ENCODE data around the gene TEX28.
"Not testable (repeated sequence)": the region's sequence is repeated elsewhere in the genome, so short reads cannot be mapped to it uniquely, and the experiment has no call there.

TEX28 gene

GRCh38 chrX:154294791-154295574 is at the start of gene TEX28:
TSS of gene TEX28 (minus strand) at chrX:154295124. CDS start at chrX:154292117, 3,007 bp downstream.
- Mint-ChIP-seq H3K36me3 (no peaks in the 10 kb centered on the region), H3K27me3 (no peaks in the 10 kb centered on the region), H3K4me3 (no peak within 1 kb of the TSS), H3K4me1 (ENCODE audit: low read depth) (no peaks in the 10 kb centered on the region), H3K27ac (no peak within 1 kb of the TSS), H3K9me3 (ENCODE audit: low read depth) (no peaks in the 10 kb centered on the region)

DNA sequence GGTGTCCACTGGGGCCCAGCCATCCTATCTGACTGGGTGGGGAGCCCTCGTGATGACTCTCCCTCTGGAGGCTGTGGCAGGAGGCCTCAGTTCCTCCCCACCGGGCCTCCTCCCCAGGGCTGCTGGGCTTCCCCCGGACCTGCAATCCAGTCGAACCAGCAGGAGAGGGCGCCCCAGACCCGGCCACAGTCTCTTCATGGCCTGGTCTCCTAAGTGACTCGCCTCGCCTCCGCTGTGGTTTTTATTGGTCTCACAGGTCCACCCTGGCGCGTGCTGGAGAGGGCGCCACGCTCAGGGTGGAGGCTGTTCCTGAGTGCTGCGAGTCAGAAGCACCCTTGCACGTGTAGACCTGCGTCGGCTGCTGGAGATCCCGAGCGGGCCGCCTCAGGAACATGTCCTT is 48.7 kb upstream of the TEX28 start:
- peaks cover 10% of the 10 kb centered on the region for H3K4me1 Mint-ChIP-seq (ENCODE audit: low read depth)
- H3K36me3 Mint-ChIP-seq, H3K4me3 Mint-ChIP-seq: not testable (repeated sequence)

GRCh38 chrX:154343063-154343462 is 48.1 kb upstream of the TEX28 start:
- not testable (repeated sequence) for H3K4me1 Mint-ChIP-seq (ENCODE audit: low read depth); H3K9me3 Mint-ChIP-seq (ENCODE audit: low read depth); H3K36me3 Mint-ChIP-seq; H3K4me3 Mint-ChIP-seq; H3K27me3 Mint-ChIP-seq; H3K27ac Mint-ChIP-seq

More for the DNA sequence above, 48.7 kb upstream of the TEX28 start:
- not testable (repeated sequence) for H3K9me3 Mint-ChIP-seq (ENCODE audit: low read depth); H3K27ac Mint-ChIP-seq; H3K27me3 Mint-ChIP-seq

DNA sequence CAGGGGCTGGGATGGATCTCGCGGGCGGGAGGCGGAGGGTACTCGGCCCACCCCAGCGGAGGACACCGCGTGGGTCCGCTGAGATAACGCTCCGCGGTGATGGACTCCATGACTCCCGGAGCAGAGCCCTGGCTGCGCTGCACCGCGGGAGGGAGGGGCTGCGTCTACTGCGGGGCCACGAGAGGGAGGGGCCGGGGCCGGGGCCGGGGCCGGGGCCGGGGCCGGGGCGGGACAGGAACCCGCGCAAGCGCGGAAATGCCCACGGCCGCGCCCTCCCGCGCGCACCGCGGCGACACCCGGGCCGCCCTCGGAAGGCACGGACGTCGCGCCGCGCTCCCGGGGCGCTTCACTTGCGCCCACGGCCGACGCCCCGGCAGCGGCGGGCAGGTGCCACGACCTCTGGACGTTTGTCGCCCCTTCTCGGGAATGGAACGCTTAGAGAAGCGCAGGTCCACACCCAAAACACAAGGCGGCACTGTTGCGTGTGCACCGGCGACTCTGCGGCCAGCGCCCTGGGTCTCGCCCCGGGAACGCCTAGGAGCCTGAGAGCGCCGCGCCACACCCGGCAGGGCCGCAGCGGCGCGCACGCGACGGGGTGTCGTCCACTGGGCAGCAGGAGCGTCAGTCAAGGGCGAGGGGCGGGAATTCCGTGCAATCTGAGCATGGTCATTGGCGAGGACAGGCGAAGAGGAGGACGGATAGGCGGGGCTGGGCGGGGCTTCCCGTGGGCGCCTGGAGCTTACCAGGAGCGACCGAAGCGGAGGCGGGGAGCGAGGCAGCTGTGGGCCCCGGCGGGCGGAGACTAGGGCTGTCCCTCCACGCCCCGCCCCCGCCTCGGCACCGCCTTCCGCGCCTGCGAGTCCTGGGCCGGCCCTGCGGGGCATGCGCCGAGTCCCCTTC is 46.7 kb upstream of the TEX28 start:
- not testable (repeated sequence) for H3K4me1 Mint-ChIP-seq (ENCODE audit: low read depth); H3K36me3 Mint-ChIP-seq; H3K27ac Mint-ChIP-seq; H3K27me3 Mint-ChIP-seq; H3K9me3 Mint-ChIP-seq (ENCODE audit: low read depth); H3K4me3 Mint-ChIP-seq

DNA sequence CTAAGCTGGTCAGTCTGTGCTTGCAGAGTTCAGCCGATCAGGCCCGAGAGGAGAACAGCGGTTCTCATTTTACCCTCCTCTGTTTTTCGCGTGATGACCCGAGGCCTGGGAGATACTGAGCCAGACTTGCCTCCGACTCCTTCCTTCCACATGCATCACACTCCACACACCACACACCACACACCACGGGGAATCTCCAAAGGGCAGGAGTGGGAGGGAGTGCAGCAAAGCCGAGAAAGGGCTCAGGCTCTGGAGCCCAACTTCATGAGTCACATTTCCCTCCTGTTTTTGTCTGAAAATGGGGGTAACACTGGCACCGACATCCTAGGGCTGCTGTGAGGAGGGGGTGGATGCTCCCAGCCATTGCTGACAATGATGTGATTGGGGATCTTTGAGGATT is 39.6 kb upstream of the TEX28 start:
- peak overlapping the region; percentile 40 for H3K4me3 Mint-ChIP-seq
- peak overlapping the region; percentile 81 for H3K27ac Mint-ChIP-seq
- H3K9me3 Mint-ChIP-seq (ENCODE audit: low read depth): no peaks in the 10 kb centered on the region
- peaks cover 22% of the 10 kb centered on the region for H3K4me1 Mint-ChIP-seq (ENCODE audit: low read depth)
- H3K27me3 Mint-ChIP-seq: no peaks in the 10 kb centered on the region
- no peaks in the 10 kb centered on the region for H3K36me3 Mint-ChIP-seq

DNA sequence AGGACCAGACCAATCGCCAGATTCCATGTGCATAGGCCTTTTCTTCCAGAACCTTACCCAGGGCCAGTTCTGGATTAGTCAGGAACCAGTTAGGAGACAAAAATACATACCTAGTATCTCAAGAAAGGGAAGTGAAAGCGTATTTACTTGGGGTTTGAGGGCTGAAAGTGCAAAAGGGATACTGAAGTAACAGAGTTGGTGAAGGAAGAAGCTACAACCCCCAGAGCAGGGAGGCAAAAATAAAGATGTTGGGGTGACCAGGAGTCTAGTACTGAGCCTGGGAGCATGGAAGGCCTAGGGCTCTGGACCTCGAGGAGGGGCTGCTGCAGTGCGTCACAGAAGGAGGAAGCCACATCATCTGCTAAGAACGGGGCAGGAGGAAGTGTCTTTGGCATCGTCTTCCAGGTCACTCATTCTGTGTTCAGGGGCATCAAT is 38.9 kb upstream of the TEX28 start:
- Mint-ChIP-seq H3K27ac (peak overlapping the region; percentile 81), H3K4me3 (peak overlapping the region; percentile 40), H3K27me3 (no peaks in the 10 kb centered on the region), H3K36me3 (no peaks in the 10 kb centered on the region), H3K9me3 (ENCODE audit: low read depth) (no peaks in the 10 kb centered on the region), H3K4me1 (ENCODE audit: low read depth) (peaks cover 26% of the 10 kb centered on the region)

- Mint-ChIP-seq H3K36me3 (no peaks in the 10 kb centered on the region), H3K9me3 (ENCODE audit: low read depth) (no peaks in the 10 kb centered on the region), H3K27ac (no peak overlapping the region), H3K4me3 (no peak overlapping the region), H3K27me3 (no peaks in the 10 kb centered on the region), H3K4me1 (ENCODE audit: low read depth) (peaks cover 31% of the 10 kb centered on the region)
These were observed 38.2 kb upstream of the TEX28 start for GRCh38 chrX:154333116-154333515.

DNA sequence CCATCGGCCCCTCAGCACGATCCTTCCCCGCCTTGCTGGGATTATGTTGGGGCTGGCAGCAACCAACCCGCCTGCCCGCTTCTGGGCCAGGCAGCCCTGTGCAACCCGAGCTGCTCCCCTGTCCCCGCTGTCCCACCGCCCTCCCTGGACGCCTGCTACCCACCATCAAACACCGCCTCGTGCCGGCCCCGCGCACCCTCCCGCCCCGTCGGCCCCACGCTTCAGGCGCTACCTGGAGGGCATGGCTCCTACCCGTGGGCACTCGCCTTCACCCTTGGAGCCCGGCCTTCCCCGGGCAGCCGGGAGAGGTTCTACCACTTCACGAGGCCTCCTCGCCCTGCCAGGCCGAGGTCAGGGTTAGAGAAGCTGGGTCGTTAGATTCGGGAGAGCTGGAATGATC is 37.6 kb upstream of the TEX28 start:
- no peak overlapping the region for H3K4me3 Mint-ChIP-seq
- H3K9me3 Mint-ChIP-seq (ENCODE audit: low read depth): no peaks in the 10 kb centered on the region
- no peaks in the 10 kb centered on the region for H3K36me3 Mint-ChIP-seq
- H3K4me1 Mint-ChIP-seq (ENCODE audit: low read depth): peaks cover 36% of the 10 kb centered on the region
- no peaks in the 10 kb centered on the region for H3K27me3 Mint-ChIP-seq
- H3K27ac Mint-ChIP-seq: no peak overlapping the region

- Mint-ChIP-seq H3K36me3 (no peaks in the 10 kb centered on the region), H3K27ac (no peak overlapping the region), H3K4me1 (ENCODE audit: low read depth) (peaks cover 54% of the 10 kb centered on the region), H3K9me3 (ENCODE audit: low read depth) (no peaks in the 10 kb centered on the region), H3K4me3 (no peak overlapping the region), H3K27me3 (no peaks in the 10 kb centered on the region)
These were observed 34.4 kb upstream of the TEX28 start for GRCh38 chrX:154329294-154329693.

DNA sequence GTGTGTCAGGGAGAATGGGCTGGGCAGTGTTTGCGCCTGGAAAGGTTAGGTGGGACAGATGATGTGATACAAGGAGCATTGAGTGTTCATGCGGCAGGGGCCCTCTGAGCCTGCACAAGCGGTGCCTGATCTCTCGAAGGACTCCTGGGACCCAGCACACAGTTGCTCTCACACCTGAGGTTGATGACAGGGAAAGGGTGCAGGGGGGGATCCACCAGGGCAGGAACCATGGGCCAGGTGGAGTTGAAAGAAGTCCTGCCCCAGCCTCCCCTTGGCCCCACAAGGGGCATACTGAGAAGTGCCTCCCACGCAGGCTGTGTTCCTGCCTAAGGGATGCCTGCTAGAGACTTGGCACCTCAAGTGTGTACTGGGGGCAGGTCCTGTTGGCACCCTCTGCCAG is 33.7 kb upstream of the TEX28 start:
- peaks cover 47% of the 10 kb centered on the region for H3K4me1 Mint-ChIP-seq (ENCODE audit: low read depth)
- no peak overlapping the region for H3K4me3 Mint-ChIP-seq
- H3K36me3 Mint-ChIP-seq: no peaks in the 10 kb centered on the region
- no peaks in the 10 kb centered on the region for H3K27me3 Mint-ChIP-seq
- H3K27ac Mint-ChIP-seq: peak overlapping the region; percentile 50
- H3K9me3 Mint-ChIP-seq (ENCODE audit: low read depth): no peaks in the 10 kb centered on the region

DNA sequence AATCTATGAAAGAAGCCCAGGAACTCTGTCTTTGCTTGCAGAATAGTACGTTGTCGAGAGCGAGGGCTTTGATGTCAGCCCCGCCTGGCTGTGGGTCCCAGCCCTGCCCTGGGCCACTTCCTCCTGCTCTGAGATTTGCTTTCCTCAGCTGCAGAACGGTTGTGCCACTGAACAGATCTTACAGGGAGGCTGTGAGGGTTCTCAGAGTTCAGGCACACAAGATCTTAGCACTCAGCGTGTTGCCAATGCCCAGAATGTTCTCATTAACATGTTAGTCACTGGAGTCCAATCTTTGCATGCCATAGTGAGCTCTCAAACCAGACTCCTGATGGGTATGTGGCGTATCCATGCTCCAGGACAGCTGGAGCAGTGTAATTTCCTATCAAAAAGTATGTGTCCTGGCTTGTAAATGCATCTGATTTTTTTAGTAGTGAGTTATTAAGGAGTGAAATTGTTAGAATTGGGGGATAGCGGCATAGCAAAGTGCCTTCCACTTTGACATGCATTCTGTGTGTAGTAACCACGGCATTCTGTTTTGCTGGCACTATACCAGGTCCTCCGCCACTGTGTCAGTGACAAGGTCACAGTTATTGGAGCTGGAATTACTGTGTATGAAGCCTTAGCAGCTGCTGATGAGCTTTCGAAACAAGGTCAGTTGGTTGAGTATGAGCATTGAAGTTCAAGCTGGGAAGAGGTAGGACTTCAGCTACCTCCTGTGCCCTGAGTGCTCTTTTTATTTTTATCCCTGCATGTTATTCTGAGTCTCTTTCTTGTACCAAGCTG is 32.3 kb upstream of the TEX28 start:
- peak overlapping the region; percentile 75 for H3K27ac Mint-ChIP-seq
- H3K9me3 Mint-ChIP-seq (ENCODE audit: low read depth): no peaks in the 10 kb centered on the region
- no peaks in the 10 kb centered on the region for H3K27me3 Mint-ChIP-seq
- no peaks in the 10 kb centered on the region for H3K36me3 Mint-ChIP-seq
- H3K4me3 Mint-ChIP-seq: peak overlapping the region; percentile 76
- H3K4me1 Mint-ChIP-seq (ENCODE audit: low read depth): peaks cover 45% of the 10 kb centered on the region

DNA sequence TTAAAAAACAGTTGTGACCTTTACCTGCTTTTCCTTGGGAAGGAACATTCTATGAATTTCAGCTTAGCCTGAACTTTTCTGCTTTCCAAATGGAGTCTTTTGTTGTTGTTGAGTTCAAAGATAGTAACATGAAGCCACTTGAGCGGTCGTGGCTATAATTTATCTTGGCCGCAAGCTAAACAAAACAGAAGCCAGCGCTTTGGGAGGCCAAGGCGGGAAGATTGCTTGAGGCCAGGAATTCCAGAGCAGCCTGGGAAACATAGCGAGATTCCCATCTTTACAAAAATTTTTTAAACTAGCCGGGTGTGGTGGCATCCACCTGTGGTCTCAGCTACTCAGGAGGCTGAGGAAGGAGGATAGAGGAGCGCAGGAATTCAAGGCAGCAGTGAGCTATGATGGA is 30.6 kb upstream of the TEX28 start:
- Mint-ChIP-seq H3K27me3 (no peaks in the 10 kb centered on the region), H3K4me3 (no peak overlapping the region), H3K9me3 (ENCODE audit: low read depth) (no peaks in the 10 kb centered on the region), H3K36me3 (no peaks in the 10 kb centered on the region), H3K27ac (no peak overlapping the region), H3K4me1 (ENCODE audit: low read depth) (peaks cover 59% of the 10 kb centered on the region)

GRCh38 chrX:154323537-154323936 is 28.6 kb upstream of the TEX28 start:
- Mint-ChIP-seq H3K36me3 (no peaks in the 10 kb centered on the region), H3K4me1 (ENCODE audit: low read depth) (peaks cover 51% of the 10 kb centered on the region), H3K9me3 (ENCODE audit: low read depth) (no peaks in the 10 kb centered on the region), H3K4me3 (no peak overlapping the region), H3K27me3 (no peaks in the 10 kb centered on the region), H3K27ac (no peak overlapping the region)

DNA sequence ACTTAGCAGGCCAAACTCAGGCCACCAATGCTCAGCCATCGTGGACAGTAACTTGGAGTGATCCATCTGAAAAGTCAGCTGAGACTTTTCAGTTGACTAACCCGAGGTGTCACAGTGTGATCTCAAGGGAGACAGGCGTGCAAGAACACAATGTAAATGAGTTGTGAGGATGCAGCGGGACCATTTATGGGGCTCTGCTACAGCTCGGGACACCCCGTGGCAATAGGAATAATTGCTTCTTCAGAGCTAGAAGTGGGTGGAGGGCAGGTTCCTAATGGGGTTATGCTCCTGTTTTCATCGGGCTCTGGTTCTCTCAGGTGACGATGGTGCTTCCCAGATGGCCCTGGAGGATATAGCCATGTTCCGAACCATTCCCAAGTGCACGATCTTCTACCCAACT is 28.0 kb upstream of the TEX28 start:
- no peak overlapping the region for H3K27ac Mint-ChIP-seq
- H3K9me3 Mint-ChIP-seq (ENCODE audit: low read depth): no peaks in the 10 kb centered on the region
- H3K36me3 Mint-ChIP-seq: no peaks in the 10 kb centered on the region
- no peak overlapping the region for H3K4me3 Mint-ChIP-seq
- no peaks in the 10 kb centered on the region for H3K27me3 Mint-ChIP-seq
- peaks cover 47% of the 10 kb centered on the region for H3K4me1 Mint-ChIP-seq (ENCODE audit: low read depth)

DNA sequence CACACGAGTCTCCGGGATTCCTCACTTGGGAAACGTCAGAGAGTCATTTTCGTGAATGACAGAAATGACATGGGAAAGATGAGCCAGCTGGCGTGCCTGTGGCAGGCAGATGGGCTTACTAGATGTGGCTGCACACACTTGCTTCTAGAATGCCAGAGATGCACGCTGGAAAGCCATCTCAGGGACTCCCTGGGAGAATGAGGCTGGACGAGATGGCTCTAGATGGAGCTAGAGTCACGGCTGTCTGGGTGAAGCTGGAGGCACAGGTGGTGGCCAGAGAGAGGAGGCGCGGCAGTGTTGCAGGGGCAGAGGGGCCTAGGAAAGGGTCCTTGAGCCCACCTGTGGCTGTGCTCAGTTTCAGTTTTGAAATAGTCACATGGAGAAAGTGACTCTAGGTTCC is 26.7 kb upstream of the TEX28 start:
- no peaks in the 10 kb centered on the region for H3K27me3 Mint-ChIP-seq
- no peaks in the 10 kb centered on the region for H3K36me3 Mint-ChIP-seq
- H3K4me3 Mint-ChIP-seq: peak overlapping the region; percentile 46
- no peaks in the 10 kb centered on the region for H3K9me3 Mint-ChIP-seq (ENCODE audit: low read depth)
- H3K4me1 Mint-ChIP-seq (ENCODE audit: low read depth): peaks cover 41% of the 10 kb centered on the region
- no peak overlapping the region for H3K27ac Mint-ChIP-seq

Measured in activated naive CD8-positive, alpha-beta T cell (primary cell).